Type B pancreatic cell (in vitro differentiated cells): ENCODE measurements around the gene FLRT1. TPM values are rescaled to one million over a fixed set of nuclear protein-coding genes. Genes with fewer than 3 reads are reported as not detected.

Source experiments
- DNase-seq: peaks from one replicate; pipeline ENCODE4 v3.0.0; 2021; ENCODE audit warnings: mixed read lengths; ENCODE audit not compliant: unreplicated experiment; ENCODE audit errors: extremely low spot score
- H3K27ac Mint-ChIP-seq: 2 replicates; pipeline ENCODE4 v1.8.0; 2021; ENCODE audit warnings: mild to moderate bottlenecking, mixed read lengths
- H3K27me3 Mint-ChIP-seq: 2 replicates; pipeline ENCODE4 v1.8.0; 2021; ENCODE audit warnings: mixed read lengths
- H3K36me3 Mint-ChIP-seq: 2 replicates; pipeline ENCODE4 v1.8.0; 2021; ENCODE audit warnings: mixed read lengths
- H3K4me1 Mint-ChIP-seq: one replicate; pipeline ENCODE4 v1.8.0; 2021; ENCODE audit warnings: mixed read lengths; ENCODE audit not compliant: unreplicated experiment
- H3K4me3 Mint-ChIP-seq: 2 replicates; pipeline ENCODE4 v1.8.0; 2021; ENCODE audit warnings: mild to moderate bottlenecking, mixed read lengths
- H3K9me3 Mint-ChIP-seq: 2 replicates; pipeline ENCODE4 v1.8.0; 2021; ENCODE audit warnings: mixed read lengths
- total RNA-seq: library from RNA; stranded (reverse); gene quantifications from 2 replicates; pipeline ENCODE4 v1.2.1, GENCODE V29; 2021; ENCODE audit warnings: low replicate concordance
- TF ChIP-seq, protein P1 (sequence below): fragments of 200-600 bp; sonication (generic); conservative IDR thresholded peaks from 2 replicates; pipeline ENCODE4 v1.5.0; 2021; ENCODE audit warnings: antibody characterized with exemption, mild to moderate bottlenecking

Gene FLRT1
- total RNA-seq, 1 donor from 2014 or later = 3.0 TPM

- DNase-seq = no peak
- TF ChIP-seq, protein P1, sequence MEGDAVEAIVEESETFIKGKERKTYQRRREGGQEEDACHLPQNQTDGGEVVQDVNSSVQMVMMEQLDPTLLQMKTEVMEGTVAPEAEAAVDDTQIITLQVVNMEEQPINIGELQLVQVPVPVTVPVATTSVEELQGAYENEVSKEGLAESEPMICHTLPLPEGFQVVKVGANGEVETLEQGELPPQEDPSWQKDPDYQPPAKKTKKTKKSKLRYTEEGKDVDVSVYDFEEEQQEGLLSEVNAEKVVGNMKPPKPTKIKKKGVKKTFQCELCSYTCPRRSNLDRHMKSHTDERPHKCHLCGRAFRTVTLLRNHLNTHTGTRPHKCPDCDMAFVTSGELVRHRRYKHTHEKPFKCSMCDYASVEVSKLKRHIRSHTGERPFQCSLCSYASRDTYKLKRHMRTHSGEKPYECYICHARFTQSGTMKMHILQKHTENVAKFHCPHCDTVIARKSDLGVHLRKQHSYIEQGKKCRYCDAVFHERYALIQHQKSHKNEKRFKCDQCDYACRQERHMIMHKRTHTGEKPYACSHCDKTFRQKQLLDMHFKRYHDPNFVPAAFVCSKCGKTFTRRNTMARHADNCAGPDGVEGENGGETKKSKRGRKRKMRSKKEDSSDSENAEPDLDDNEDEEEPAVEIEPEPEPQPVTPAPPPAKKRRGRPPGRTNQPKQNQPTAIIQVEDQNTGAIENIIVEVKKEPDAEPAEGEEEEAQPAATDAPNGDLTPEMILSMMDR = peak; percentile 72
- no peak overlapping the region for H3K4me3 Mint-ChIP-seq
- H3K9me3 Mint-ChIP-seq = no peaks in the 10 kb centered on the region
- no peak overlapping the region for H3K27ac Mint-ChIP-seq
- no peaks in the 10 kb centered on the region for H3K36me3 Mint-ChIP-seq
- peaks cover 28% of the 10 kb centered on the region for H3K27me3 Mint-ChIP-seq
- peaks cover 16% of the 10 kb centered on the region for H3K4me1 Mint-ChIP-seq
Measured at GRCh38 chr11:64040684-64041322, 5.1 kb downstream of the FLRT1 start.

DNA sequence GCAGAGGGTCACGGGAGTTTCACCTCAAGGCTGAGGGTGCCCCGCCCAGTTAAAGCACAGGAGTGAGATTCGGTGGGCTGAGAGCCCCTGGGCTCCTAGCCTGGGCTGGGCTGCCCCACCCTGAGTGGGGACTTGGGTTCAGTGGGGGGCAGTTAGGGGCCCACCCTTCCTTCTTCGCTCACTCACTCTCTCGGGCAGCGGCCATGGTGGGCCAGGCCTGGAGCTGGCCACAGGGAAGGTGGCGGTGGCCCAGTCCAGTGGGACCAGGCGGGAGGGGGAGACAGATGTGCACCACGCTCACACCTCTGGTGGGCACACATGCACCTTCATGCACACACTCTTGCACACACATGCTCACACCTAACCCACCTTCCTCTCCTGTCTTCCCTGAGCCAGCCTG is 6.1 kb downstream of the FLRT1 start:
- H3K4me3 Mint-ChIP-seq = no peak overlapping the region
- no peaks in the 10 kb centered on the region for H3K9me3 Mint-ChIP-seq
- H3K27ac Mint-ChIP-seq = no peak overlapping the region

GRCh38 chr11:64042301-64042700 is 6.6 kb downstream of the FLRT1 start:
- Mint-ChIP-seq H3K9me3 (no peaks in the 10 kb centered on the region), H3K36me3 (no peaks in the 10 kb centered on the region), H3K4me1 (peaks cover 16% of the 10 kb centered on the region), H3K4me3 (no peak overlapping the region), H3K27ac (no peak overlapping the region), H3K27me3 (peaks cover 26% of the 10 kb centered on the region)
- TF ChIP-seq, protein P1 = no peak
- no peak for DNase-seq

More for the DNA sequence above, 6.1 kb downstream of the FLRT1 start:
- H3K27me3 Mint-ChIP-seq = peaks cover 28% of the 10 kb centered on the region
- H3K4me1 Mint-ChIP-seq = peaks cover 16% of the 10 kb centered on the region
- no peak for DNase-seq
- TF ChIP-seq, protein P1 = no peak
- no peaks in the 10 kb centered on the region for H3K36me3 Mint-ChIP-seq

- no peak for DNase-seq
- TF ChIP-seq, protein P1 = no peak
- H3K4me3 Mint-ChIP-seq = no peak overlapping the region
- no peak overlapping the region for H3K27ac Mint-ChIP-seq
- H3K27me3 Mint-ChIP-seq = peaks cover 14% of the 10 kb centered on the region
- H3K9me3 Mint-ChIP-seq = no peaks in the 10 kb centered on the region
- H3K36me3 Mint-ChIP-seq = no peaks in the 10 kb centered on the region
- H3K4me1 Mint-ChIP-seq = peaks cover 16% of the 10 kb centered on the region
Measured at GRCh38 chr11:64043545-64043944, 7.8 kb downstream of the FLRT1 start.

- no peak for DNase-seq
- peak overlapping the region; percentile 69 for H3K27ac Mint-ChIP-seq
- H3K4me3 Mint-ChIP-seq = no peak overlapping the region
- TF ChIP-seq, protein P1 = no peak
- H3K36me3 Mint-ChIP-seq = no peaks in the 10 kb centered on the region
- H3K9me3 Mint-ChIP-seq = no peaks in the 10 kb centered on the region
- peaks cover 9% of the 10 kb centered on the region for H3K27me3 Mint-ChIP-seq
- H3K4me1 Mint-ChIP-seq = peaks cover 16% of the 10 kb centered on the region
Measured at GRCh38 chr11:64044730-64045393, 9.1 kb downstream of the FLRT1 start.
